ENCODE results near the gene SYCP1.
"Not testable (repeated sequence)": the region's sequence is repeated elsewhere in the genome, so short reads cannot be mapped to it uniquely, and the experiment has no call there.

The SYCP1 gene, protein sequence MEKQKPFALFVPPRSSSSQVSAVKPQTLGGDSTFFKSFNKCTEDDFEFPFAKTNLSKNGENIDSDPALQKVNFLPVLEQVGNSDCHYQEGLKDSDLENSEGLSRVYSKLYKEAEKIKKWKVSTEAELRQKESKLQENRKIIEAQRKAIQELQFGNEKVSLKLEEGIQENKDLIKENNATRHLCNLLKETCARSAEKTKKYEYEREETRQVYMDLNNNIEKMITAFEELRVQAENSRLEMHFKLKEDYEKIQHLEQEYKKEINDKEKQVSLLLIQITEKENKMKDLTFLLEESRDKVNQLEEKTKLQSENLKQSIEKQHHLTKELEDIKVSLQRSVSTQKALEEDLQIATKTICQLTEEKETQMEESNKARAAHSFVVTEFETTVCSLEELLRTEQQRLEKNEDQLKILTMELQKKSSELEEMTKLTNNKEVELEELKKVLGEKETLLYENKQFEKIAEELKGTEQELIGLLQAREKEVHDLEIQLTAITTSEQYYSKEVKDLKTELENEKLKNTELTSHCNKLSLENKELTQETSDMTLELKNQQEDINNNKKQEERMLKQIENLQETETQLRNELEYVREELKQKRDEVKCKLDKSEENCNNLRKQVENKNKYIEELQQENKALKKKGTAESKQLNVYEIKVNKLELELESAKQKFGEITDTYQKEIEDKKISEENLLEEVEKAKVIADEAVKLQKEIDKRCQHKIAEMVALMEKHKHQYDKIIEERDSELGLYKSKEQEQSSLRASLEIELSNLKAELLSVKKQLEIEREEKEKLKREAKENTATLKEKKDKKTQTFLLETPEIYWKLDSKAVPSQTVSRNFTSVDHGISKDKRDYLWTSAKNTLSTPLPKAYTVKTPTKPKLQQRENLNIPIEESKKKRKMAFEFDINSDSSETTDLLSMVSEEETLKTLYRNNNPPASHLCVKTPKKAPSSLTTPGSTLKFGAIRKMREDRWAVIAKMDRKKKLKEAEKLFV

GRCh38 chr1:114854693-114855320, at the start of gene SYCP1:
TSS of gene SYCP1 (plus strand) at chr1:114854863. CDS start at chr1:114855465, 602 bp downstream.
- DNase-seq: no peak

DNA sequence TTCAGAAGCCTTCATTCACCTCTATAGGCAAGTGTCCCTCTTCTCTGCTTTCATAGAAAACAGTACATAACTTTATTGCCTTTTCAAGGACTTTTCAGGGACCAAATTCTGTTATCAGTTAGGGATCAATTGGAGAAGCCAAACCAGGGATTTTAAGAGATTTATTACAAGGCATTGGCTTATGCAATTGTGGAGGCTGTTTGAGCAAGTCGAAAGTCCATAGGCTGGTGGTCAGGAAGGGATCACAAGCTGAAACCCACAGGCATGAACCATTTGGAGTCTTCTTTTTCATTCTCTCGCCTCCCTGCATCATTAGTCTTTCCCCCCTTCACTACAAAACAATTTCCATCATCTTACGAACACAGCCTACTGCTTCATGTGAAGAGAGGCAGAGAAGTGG, 34.8 kb upstream of the SYCP1 start:
- DNase-seq: no peak

- DNase-seq: no peak
These were observed 34.3 kb upstream of the SYCP1 start for GRCh38 chr1:114820392-114820791.

DNA sequence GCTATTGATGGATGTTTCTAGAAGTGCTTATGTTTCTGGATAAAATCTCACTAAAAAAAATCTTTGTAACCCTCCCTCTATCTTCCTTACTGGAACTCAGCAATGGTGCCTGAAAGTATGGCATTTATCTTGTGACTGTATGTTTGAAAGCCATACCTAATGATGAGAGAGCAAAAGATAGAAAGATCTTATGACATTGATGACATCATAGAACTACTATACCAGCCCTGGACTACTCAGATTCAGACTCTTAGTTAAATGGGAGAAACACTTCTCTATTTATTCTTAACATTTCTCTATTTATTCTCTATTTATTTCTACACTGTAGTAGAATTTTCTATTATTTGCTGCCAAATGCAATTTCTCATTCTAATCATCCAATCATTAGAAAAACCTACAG, 32.7 kb upstream of the SYCP1 start:
- no peak for DNase-seq

DNA sequence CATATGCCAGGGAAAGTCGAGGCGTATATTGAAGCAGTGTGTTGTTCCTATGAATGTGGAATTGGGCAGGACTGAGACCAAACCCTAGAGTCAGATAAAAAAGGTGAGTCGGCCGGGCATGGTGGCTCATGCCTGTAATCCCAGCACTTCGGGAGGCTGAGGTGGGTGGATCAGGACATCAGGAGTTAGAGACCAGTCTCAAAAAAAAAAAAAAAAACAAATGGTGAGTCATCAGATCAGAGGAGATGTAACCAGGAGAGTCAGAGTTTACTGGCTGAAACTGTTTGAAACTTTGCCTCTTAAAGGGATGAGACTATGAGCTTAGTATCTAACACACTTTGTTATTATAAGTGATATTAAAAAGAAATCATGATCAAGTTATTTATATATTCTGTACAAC, 26.4 kb upstream of the SYCP1 start:
- no peak for DNase-seq

GRCh38 chr1:114830075-114830474, 24.6 kb upstream of the SYCP1 start:
- DNase-seq: not testable (repeated sequence)

GRCh38 chr1:114831276-114831994, 23.2 kb upstream of the SYCP1 start:
- no peak for DNase-seq

DNA sequence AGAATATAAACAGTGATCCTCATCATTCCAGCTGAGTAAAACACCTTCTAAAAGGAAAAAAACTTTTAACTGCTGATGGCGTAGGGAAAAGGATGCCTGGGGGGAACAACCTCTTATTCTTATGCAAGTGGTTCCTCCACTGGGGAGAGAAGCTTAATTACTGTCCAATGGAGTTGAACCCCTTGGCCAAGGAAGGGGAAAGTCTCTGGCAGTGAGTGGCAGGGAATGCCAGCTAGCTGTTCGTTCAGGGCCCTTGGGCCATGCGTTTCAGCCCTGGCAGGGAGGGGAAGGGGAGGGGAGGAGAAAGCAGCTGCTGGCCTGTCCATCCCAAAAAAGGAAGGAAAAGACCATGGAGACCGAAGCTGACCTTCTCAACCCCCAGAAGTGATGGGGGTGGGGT, 22.6 kb upstream of the SYCP1 start:
- no peak for DNase-seq

- no peak for DNase-seq
These were observed 21.2 kb upstream of the SYCP1 start for GRCh38 chr1:114833421-114833820.

GRCh38 chr1:114844270-114844669, 10.4 kb upstream of the SYCP1 start:
- no peak for DNase-seq

- DNase-seq: no peak
These were observed 1.1 kb upstream of the SYCP1 start for GRCh38 chr1:114853584-114853983.

- no peak for DNase-seq
These were observed 6.7 kb downstream of the SYCP1 start for GRCh38 chr1:114861384-114861783.

DNA sequence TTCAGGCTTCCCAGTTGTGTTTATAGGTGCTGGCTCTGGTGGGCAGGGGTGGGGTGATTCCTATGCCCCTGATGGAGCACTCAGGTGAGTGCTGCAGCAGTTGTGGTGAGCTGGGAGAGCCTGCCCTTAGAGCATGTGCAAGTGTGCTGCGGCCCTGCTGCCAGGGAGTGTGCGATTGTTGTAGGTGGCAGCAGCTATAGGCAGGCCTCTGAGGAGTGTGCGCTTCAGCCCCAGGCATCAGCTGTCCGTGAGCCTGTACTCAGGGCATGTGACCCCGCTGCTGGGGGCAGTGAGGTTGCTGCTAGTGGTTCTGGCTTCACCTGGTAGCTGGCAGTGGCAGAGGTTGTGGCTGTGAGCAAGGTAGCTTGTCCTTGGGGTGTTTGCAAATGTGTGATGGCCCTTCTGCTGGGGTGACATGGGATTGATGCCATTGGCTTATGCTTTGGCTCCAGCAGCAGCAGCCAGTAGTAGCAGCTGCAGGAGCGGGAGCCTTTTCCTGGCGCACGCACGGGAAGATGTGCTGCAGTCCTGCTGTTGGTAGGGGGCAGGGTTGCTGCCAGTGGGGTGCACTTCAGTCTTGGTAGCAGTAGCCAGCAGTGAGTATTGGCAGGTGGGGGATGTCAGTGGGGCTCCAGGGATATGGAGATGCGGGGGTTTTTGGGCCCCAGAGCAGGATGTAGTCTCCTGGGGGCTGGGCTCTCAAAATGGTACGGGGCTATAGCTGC, 37.7 kb downstream of the SYCP1 start:
- no peak for DNase-seq

GRCh38 chr1:114896795-114897194, 42.1 kb downstream of the SYCP1 start:
- no peak for DNase-seq

DNA sequence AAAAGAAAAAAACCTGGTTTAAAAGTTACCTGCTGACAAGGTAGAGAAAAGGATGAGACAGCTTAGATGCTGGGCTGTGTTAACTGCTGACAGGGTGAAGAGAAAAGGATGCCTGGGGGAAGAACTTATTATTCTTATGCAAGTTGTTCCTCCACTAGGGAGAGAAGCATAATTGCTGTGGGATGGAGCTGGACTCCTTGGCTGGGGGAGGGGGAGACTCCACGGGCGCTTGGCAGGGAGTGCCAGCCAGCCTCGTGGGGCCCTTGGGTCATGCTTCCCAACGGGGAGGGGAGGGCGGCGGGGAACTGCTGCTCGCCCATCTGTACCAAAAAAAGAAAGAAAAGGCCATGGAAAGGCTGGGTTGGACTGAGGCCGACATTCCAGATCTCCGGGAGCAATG, 47.2 kb downstream of the SYCP1 start:
- DNase-seq: no peak

DNA sequence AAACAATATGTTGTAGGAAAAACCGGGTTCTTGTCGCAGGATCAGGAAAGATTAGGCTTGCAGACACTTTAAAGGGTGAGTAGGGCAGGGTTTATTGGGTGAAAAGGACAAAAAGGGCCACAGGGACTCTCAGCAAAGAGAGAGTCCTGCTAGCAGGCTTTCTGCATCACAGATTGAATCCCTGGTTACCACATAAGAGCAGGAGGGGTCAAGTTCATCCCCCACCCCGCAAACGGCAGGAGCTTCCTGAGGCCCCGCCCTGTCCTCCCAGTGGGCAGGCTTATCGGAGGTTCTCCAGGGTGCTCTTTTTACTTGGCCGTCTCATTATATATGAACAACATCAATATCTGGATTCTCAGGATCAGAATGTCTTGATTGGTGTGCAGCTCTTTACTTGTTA, 47.7 kb downstream of the SYCP1 start:
- no peak for DNase-seq

GRCh38 chr1:114903480-114903879, 48.8 kb downstream of the SYCP1 start:
- no peak for DNase-seq

GRCh38 chr1:114915720-114916119, 61.1 kb downstream of the SYCP1 start:
- not testable (repeated sequence) for DNase-seq

DNA sequence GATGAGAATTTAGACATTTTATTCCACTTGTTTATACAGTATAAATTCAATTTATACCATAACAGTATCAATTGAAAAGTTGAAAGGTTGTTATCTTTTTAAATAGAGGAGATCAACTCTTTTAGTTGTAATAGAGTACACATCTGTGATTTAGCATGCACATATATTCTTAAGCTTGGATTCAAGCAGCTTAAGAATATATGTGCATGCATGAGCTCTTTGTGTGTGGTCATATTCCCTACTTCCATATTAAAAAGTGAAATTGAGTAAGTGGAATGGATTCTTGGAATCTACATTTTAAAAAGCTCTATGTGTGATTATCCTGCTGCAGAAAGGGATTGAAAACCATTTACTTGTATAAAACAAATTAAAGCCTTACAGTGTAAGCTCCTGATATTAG, 71.9 kb downstream of the SYCP1 start:
- no peak for DNase-seq

DNA sequence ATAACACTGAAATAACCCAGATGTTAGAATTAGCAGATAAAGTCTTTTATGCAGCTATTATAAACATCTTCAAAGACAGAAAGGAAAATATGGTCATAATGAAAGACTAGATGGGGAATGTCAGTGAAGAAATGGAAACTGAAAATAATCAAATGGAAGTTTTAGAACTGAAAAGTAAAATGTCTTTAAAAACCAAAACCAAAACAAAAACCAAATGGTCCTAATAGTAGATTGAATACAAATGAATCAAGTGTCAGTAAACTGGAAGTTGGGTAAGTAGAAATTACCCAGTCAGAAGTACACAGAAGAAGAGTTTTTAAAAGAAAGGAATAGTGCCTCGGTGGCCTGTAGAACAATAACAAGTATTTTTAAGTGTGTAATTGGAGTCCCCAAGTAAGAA, 72.7 kb downstream of the SYCP1 start:
- DNase-seq: no peak

- no peak for DNase-seq
These were observed 101.9 kb downstream of the SYCP1 start for GRCh38 chr1:114956570-114956969.

- DNase-seq: no peak
These were observed 104.8 kb downstream of the SYCP1 start for GRCh38 chr1:114959423-114959822.
